Suprapubic skin (tissue), 4 donors: ENCODE data around the gene SLC9C1. TPM values are rescaled to one million over a fixed set of nuclear protein-coding genes. Genes with fewer than 3 reads are reported as not detected.

Experiments
- DNase-seq, 2 donors: peaks; one replicate each; pipeline ENCODE4 v3.0.0-alpha.2; 2019; ENCODE audit warnings: low spot score in 2 of 2
- H3K27ac ChIP-seq: fragments of 200-600 bp; sonication (generic); one replicate; pipeline ENCODE4 v1.5.1; 2019
- H3K27me3 ChIP-seq: fragments of 200-600 bp; sonication (generic); one replicate; pipeline ENCODE4 v1.5.1; 2019
- H3K36me3 ChIP-seq: fragments of 200-600 bp; sonication (generic); one replicate; pipeline ENCODE4 v1.5.1; 2019
- H3K4me1 ChIP-seq: fragments of 200-600 bp; sonication (generic); one replicate; pipeline ENCODE4 v1.5.1; 2019
- H3K4me3 ChIP-seq: fragments of 200-600 bp; sonication (generic); one replicate; pipeline ENCODE4 v1.5.1; 2019; ENCODE audit warnings: mild to moderate bottlenecking
- H3K9me3 ChIP-seq: fragments of 200-600 bp; sonication (generic); one replicate; pipeline ENCODE4 v1.5.1; 2019
- EP300 ChIP-seq: sonication (generic); formaldehyde crosslinking; IDR thresholded peaks from one replicate; pipeline ENCODE4 v1.6.1; 2017; ENCODE audit warnings: antibody characterized with exemption
- POLR2A ChIP-seq, 2 donors: fragments of 450-650 bp; IDR thresholded peaks; one replicate each; pipeline ENCODE4 v1.6.1; 2017; ENCODE audit warnings: antibody characterized with exemption in 2 of 2, mild to moderate bottlenecking in 2 of 2, moderate library complexity in 2 of 2
- POLR2AphosphoS5 ChIP-seq, 3 donors: sonication (generic); formaldehyde crosslinking; IDR thresholded peaks; one replicate each; pipeline ENCODE4 v1.6.1; 2017; ENCODE audit warnings: antibody characterized with exemption in 3 of 3
- WGBS: methylation state at CpG from one replicate; pipeline ENCODE4 v1.1.5; 2018; 5-methylcytosine and 5-hydroxymethylcytosine counted together
- total RNA-seq, 4 donors: library from RNA; depleted of rRNA; stranded (reverse); fragments of >200 nt; gene quantifications; one replicate each; pipeline ENCODE4 v1.1.0, GENCODE V29; 2016
- TF ChIP-seq, protein P1 (sequence below), 2 donors: fragments of 200-600 bp in 1 of 2; fragments of 450-650 bp in 1 of 2; sonication (generic) in 1 of 2; IDR thresholded peaks; one replicate each; pipeline ENCODE4 v1.5.1; 2016 to 2019; ENCODE audit warnings: antibody characterized with exemption in 2 of 2, mild to moderate bottlenecking in 1 of 2, moderate library complexity in 1 of 2

SLC9C1 gene
- total RNA-seq, 4 donors from 2014 or later = not detected

DNA sequence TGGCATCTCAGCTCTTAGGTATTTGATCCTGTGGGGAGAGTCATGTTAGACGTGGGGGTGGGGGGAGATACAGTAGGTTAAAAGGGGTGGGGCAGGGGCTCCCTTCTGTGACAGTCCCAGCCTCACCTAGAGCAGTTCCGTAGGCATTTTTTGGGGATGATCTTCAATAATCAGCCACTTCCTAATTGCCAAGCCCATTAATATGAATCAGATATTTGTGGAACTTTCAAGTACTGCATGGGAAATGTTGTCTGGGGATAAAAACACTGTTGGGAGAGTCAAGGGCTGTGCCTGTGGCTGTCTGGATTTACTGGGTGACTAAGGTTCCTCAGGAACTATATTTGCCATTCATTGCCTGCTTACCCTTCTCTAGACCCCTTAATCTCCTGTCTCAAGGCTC, 198.3 kb downstream of the SLC9C1 start:
- peaks cover 14% of the 10 kb centered on the region for H3K4me1 ChIP-seq

DNA sequence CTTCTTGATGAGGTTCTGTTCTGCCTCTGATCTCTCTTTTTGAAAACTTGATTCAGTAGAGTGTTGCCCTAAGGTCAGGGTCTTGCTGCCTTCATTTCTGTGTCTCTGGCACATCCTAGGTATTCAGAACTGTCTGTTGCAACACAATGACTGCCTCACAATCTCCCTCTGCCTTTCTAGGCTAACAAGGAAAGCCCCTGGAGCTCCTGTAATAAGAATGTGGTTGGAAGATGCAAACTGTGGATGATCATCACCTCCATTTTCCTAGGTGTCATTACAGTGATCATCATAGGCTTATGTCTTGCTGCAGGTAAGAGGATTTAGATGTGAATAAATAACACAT, 200.9 kb downstream of the SLC9C1 start:
- no peaks in the 10 kb centered on the region for H3K27me3 ChIP-seq
- no peak overlapping the region for H3K27ac ChIP-seq
- no peaks in the 10 kb centered on the region for H3K9me3 ChIP-seq
- TF ChIP-seq POLR2AphosphoS5 (IDR thresholded peaks at IDR 0.05) (no peak), POLR2A (IDR thresholded peaks at IDR 0.05) (no peak), EP300 (no peak)
- TF ChIP-seq, protein P1, sequence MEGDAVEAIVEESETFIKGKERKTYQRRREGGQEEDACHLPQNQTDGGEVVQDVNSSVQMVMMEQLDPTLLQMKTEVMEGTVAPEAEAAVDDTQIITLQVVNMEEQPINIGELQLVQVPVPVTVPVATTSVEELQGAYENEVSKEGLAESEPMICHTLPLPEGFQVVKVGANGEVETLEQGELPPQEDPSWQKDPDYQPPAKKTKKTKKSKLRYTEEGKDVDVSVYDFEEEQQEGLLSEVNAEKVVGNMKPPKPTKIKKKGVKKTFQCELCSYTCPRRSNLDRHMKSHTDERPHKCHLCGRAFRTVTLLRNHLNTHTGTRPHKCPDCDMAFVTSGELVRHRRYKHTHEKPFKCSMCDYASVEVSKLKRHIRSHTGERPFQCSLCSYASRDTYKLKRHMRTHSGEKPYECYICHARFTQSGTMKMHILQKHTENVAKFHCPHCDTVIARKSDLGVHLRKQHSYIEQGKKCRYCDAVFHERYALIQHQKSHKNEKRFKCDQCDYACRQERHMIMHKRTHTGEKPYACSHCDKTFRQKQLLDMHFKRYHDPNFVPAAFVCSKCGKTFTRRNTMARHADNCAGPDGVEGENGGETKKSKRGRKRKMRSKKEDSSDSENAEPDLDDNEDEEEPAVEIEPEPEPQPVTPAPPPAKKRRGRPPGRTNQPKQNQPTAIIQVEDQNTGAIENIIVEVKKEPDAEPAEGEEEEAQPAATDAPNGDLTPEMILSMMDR (IDR thresholded peaks at IDR 0.05) = no peak
- no peak overlapping the region for H3K4me3 ChIP-seq
- H3K36me3 ChIP-seq = no peaks in the 10 kb centered on the region
- H3K4me1 ChIP-seq = peaks cover 20% of the 10 kb centered on the region
- DNase-seq = no peak

More for the DNA sequence above, 198.3 kb downstream of the SLC9C1 start:
- Histone ChIP-seq H3K9me3 (no peaks in the 10 kb centered on the region), H3K27ac (no peak overlapping the region), H3K4me3 (no peak overlapping the region), H3K36me3 (no peaks in the 10 kb centered on the region), H3K27me3 (no peaks in the 10 kb centered on the region)
- WGBS = 51% methylated on average over 2 of the region's 2 CpGs
- DNase-seq = no peak
- TF ChIP-seq POLR2AphosphoS5 (IDR thresholded peaks at IDR 0.05) (no peak), POLR2A (IDR thresholded peaks at IDR 0.05) (no peak), EP300 (no peak)
- TF ChIP-seq, protein P1 (IDR thresholded peaks at IDR 0.05) = no peak

DNA sequence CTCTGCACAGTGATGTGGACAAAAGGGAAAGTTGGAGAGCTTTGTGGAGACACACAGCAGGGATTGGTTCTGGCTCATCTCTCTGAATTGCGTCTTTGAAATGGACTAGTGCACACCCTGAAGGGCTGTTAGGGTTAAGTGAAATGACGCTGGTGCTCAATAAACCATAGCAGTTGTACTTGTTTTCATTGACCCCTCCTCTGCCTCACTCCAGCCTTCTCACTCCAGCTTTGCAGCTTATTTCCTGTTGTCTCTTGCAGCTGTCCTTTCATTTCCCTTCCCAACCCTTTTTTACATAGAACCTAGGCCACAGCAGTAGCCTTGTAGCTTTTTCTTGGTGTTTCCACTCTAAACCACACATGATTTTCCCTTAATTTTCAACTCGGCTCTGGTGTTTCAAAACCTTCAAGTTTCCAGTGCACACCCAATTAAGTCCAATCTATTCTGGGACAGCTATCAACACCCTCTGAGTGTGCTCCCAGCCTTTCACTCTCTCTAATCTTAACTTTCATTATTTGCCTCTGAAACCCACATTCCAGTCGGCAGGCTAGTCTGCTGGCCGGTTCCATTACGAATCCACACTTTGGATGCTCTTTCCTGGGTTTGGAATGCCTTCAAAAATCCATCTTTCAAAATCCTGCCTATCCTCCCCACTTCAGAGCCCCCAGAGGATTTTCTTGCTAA, 201.4 kb downstream of the SLC9C1 start:
- Histone ChIP-seq H3K27ac (no peak overlapping the region), H3K4me1 (peaks cover 18% of the 10 kb centered on the region), H3K4me3 (no peak overlapping the region), H3K27me3 (no peaks in the 10 kb centered on the region), H3K9me3 (no peaks in the 10 kb centered on the region), H3K36me3 (no peaks in the 10 kb centered on the region)
- TF ChIP-seq POLR2AphosphoS5 (IDR thresholded peaks at IDR 0.05) = no peak
- no peak for TF ChIP-seq EP300
- TF ChIP-seq POLR2A (IDR thresholded peaks at IDR 0.05) = no peak
- TF ChIP-seq, protein P1 (IDR thresholded peaks at IDR 0.05) = no peak
- WGBS = 41% methylated on average over 6 of the region's 6 CpGs
- DNase-seq = no peak

DNA sequence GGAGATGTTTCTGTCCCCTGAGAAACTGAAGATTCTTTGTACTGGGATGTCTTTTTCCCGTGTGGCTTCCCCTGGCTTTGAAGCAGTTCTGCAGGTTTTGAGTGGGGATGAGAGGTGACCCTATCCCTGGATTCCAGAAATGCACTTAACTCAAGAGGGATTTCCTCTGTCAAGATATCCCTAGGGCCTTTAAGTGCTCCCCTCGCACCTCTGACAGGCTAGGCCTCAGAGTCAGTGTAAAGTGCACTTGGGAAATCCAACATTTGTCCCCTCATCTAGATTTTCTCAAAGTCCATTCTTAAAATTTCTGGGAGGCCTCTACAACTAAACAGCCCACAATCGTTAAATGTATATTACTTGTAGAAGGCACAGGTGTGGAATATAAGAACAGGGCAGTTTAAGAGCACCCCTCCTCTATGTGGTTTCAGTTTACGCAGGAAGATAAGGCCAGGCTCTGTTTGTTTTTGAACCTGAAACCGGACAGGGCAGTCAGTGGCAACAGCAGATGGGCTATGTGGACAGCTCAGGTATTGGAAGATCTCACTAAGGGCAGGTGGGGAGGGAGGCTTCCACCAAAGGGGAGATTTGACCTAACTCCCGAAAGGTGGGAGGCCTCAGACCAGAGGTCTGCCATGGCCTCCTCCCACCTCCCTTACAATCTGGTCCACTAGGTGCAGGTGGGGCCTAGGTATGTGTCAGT, 203.0 kb downstream of the SLC9C1 start:
- Histone ChIP-seq H3K27me3 (no peaks in the 10 kb centered on the region), H3K27ac (no peak overlapping the region), H3K36me3 (no peaks in the 10 kb centered on the region), H3K9me3 (no peaks in the 10 kb centered on the region), H3K4me3 (no peak overlapping the region), H3K4me1 (peaks cover 28% of the 10 kb centered on the region)
- WGBS = 82% methylated on average over 5 of the region's 6 CpGs
- no peak for DNase-seq
- TF ChIP-seq, protein P1 (IDR thresholded peaks at IDR 0.05) = no peak
- TF ChIP-seq EP300 (no peak), POLR2A (IDR thresholded peaks at IDR 0.05) (no peak), POLR2AphosphoS5 (IDR thresholded peaks at IDR 0.05) (no peak)

Other genes starting within 250 kb of the SLC9C1 start
- gene C3orf52, start 207.8 kb downstream of the SLC9C1 start, total RNA-seq = 100 to 1,000 TPM in 2 of 4 donors, 10 to 100 TPM in 2; 78.8 to 183 (median 96.7) TPM
- gene GCSAM, start 161.0 kb downstream of the SLC9C1 start, total RNA-seq = 1 to 10 TPM in 3 of 4 donors, under 1 TPM in 1; 0.62 to 1.4 (median 1.3) TPM
- gene CD200, start 38.9 kb upstream of the SLC9C1 start, total RNA-seq = 1 to 10 TPM; 2.7 to 5.3 (median 3.6) TPM
- gene BTLA, start 205.3 kb upstream of the SLC9C1 start, total RNA-seq = 1 to 10 TPM in 1 of 4 donors, not detected in 3; 2.9 TPM